A673 (cell line): ENCODE measurements around the gene DMD. TPM values are rescaled to one million over a fixed set of nuclear protein-coding genes. Genes with fewer than 3 reads are reported as not detected.

Source experiments
- BruUV-seq: library from RNA; stranded (reverse); fragments of 400-500 nt; replicated peaks from 2 replicates; lab custom pipeline; 2021; lab: Mats Ljungman, UMichigan
- CTCF ChIA-PET: fragments of 300-600 bp; sonication (Branson Sonifier 250); formaldehyde crosslinking; loops from one replicate; lab custom pipeline; 2022; ENCODE audit warnings: antibody characterized with exemption; lab: Charles Lee
- POLR2A ChIA-PET: fragments of 300-600 bp; sonication (Branson Sonifier 250); formaldehyde crosslinking; loops from one replicate; lab custom pipeline; 2022; ENCODE audit warnings: antibody characterized with exemption; ENCODE audit not compliant: low non-redundant PET; lab: Charles Lee
- DNase-seq: peaks from one replicate; pipeline ENCODE4 v3.0.0-alpha.2; 2015; ENCODE audit warnings: low spot score
- H3K27ac ChIP-seq: fragments of 200-600 bp; sonication (generic); 2 replicates; pipeline ENCODE4 v1.5.1; 2016; ENCODE audit warnings: mixed run types, low read depth, mild to moderate bottlenecking, mixed read lengths, antibody characterized with exemption, low read length; ENCODE audit not compliant: poor library complexity, severe bottlenecking
- H3K27me3 ChIP-seq: fragments of 200-600 bp; sonication (generic); replicated peaks from 2 replicates; pipeline ENCODE4 v1.6.1; 2017; ENCODE audit warnings: mixed run types, low read depth, mild to moderate bottlenecking, mixed read lengths, antibody characterized with exemption, low read length; ENCODE audit not compliant: insufficient read depth, poor library complexity
- H3K36me3 ChIP-seq: fragments of 200-600 bp; sonication (generic); 2 replicates; pipeline ENCODE4 v1.6.1; 2016; ENCODE audit warnings: mixed run types, mild to moderate bottlenecking, mixed read lengths, antibody characterized with exemption, low read length; ENCODE audit not compliant: insufficient read depth, poor library complexity, severe bottlenecking
- H3K4me1 ChIP-seq: fragments of 200-600 bp; sonication (generic); 2 replicates; pipeline ENCODE4 v1.6.1; 2017; ENCODE audit warnings: mixed run types, mild to moderate bottlenecking, mixed read lengths, antibody characterized with exemption, low read length; ENCODE audit not compliant: insufficient read depth, poor library complexity, severe bottlenecking
- H3K4me3 ChIP-seq: fragments of 200-600 bp; sonication (generic); 2 replicates; pipeline ENCODE4 v1.5.1; 2016; ENCODE audit warnings: low read depth, mixed run types, mild to moderate bottlenecking, mixed read lengths, low read length; ENCODE audit not compliant: poor library complexity, severe bottlenecking
- H3K9me3 ChIP-seq: fragments of 200-600 bp; sonication (generic); 2 replicates; pipeline ENCODE4 v1.6.1; 2016; ENCODE audit warnings: mixed run types, low read depth, mild to moderate bottlenecking, mixed read lengths, antibody characterized with exemption, low read length; ENCODE audit not compliant: poor library complexity, severe bottlenecking
- EZH2 ChIP-seq: fragments of 200-600 bp; sonication (generic); IDR thresholded peaks from 2 replicates; pipeline ENCODE4 v1.6.1; 2017; ENCODE audit warnings: borderline replicate concordance, low read depth, mild to moderate bottlenecking, mixed read lengths, antibody characterized with exemption, low read length; ENCODE audit not compliant: poor library complexity, severe bottlenecking
- intact Hi-C: fragments of 100-400 bp; cut with micrococcal nuclease; formaldehyde crosslinking; loops from one replicate; pipeline ENCODE4 v1.10.0; 2022; ENCODE audit not compliant: unreplicated experiment
- total RNA-seq: library from RNA; stranded (reverse); gene quantifications from 2 replicates; pipeline ENCODE4 v1.2.3, GENCODE V29; 2021
- TF ChIP-seq, protein P1 (sequence below): fragments of 300-800, 200-600 bp; sonication (generic); conservative IDR thresholded peaks from 2 replicates; pipeline ENCODE4 v1.5.1; 2017; ENCODE audit warnings: low read depth, mild to moderate bottlenecking, antibody characterized with exemption, low read length, moderate library complexity, mixed read lengths

Gene DMD
- total RNA-seq, 1 experiment from 2014 or later, result 5.4 TPM

DNA sequence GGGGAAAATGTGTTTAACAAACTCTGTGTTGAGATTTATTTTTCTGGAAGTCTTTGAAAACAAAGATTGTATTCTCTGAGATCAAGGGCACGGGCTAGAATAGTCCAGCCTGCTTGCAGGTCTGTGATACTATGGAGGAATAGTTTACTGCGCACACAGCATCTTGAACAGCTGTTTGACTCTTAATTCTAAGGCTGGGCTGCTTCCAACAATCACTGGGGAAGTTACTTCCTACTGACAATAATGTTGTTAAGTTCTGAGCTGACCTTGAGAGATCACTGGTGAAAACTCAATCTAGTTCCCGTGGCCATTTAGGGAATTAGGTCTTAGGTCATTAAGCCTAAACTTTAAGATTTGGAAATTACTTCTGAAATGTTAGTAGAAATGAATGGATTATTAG is 1723.4 kb downstream of the DMD start:
- no TSS peak for BruUV-seq
- intact Hi-C loops, result no loop called here
- no peaks in the 10 kb centered on the region for H3K4me1 ChIP-seq
- no peak for DNase-seq
- no peak overlapping the region for H3K4me3 ChIP-seq
- TF ChIP-seq, protein P1, sequence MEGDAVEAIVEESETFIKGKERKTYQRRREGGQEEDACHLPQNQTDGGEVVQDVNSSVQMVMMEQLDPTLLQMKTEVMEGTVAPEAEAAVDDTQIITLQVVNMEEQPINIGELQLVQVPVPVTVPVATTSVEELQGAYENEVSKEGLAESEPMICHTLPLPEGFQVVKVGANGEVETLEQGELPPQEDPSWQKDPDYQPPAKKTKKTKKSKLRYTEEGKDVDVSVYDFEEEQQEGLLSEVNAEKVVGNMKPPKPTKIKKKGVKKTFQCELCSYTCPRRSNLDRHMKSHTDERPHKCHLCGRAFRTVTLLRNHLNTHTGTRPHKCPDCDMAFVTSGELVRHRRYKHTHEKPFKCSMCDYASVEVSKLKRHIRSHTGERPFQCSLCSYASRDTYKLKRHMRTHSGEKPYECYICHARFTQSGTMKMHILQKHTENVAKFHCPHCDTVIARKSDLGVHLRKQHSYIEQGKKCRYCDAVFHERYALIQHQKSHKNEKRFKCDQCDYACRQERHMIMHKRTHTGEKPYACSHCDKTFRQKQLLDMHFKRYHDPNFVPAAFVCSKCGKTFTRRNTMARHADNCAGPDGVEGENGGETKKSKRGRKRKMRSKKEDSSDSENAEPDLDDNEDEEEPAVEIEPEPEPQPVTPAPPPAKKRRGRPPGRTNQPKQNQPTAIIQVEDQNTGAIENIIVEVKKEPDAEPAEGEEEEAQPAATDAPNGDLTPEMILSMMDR, result no peak
- no peak for TF ChIP-seq EZH2
- no peaks in the 10 kb centered on the region for H3K9me3 ChIP-seq
- CTCF ChIA-PET, result no interaction called here
- no peak overlapping the region for H3K27ac ChIP-seq
- H3K36me3 ChIP-seq, result no peaks in the 10 kb centered on the region
- peaks cover 7% of the 10 kb centered on the region for H3K27me3 ChIP-seq
- POLR2A ChIA-PET, result no interaction called here

DNA sequence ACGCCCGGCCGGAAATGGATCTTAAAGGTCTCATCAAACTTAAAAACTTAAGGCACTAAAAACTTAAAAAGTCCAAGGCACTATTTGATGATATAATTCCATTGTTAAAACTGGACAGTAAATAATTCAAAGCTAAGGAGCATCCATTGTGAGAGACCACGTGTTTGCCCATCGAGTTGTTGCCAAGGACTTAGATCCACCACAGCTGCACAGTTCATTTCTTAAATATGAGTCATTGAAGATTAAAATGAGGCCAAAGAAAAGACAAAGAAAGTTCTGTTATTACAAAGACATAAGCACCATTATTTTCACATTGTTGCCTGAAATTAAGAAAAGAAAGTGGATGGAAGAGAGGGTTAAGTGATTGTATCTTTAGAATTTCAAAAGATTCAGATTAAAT is 1728.0 kb downstream of the DMD start:
- no peak for DNase-seq
- Histone ChIP-seq H3K4me1 (no peaks in the 10 kb centered on the region), H3K27ac (no peak overlapping the region), H3K4me3 (no peak overlapping the region), H3K9me3 (no peaks in the 10 kb centered on the region), H3K36me3 (no peaks in the 10 kb centered on the region), H3K27me3 (peaks cover 6% of the 10 kb centered on the region)
- TF ChIP-seq EZH2, result no peak
- TF ChIP-seq, protein P1, result no peak
- intact Hi-C loops, result no loop called here
- POLR2A ChIA-PET, result no interaction called here
- CTCF ChIA-PET, result no interaction called here
- BruUV-seq, result no TSS peak

- intact Hi-C loops, result no loop called here
- ChIA-PET POLR2A (no interaction called here), CTCF (no interaction called here)
- H3K36me3 ChIP-seq, result no peaks in the 10 kb centered on the region
- no peak for DNase-seq
- H3K9me3 ChIP-seq, result no peaks in the 10 kb centered on the region
- no TSS peak for BruUV-seq
- H3K4me3 ChIP-seq, result no peak overlapping the region
- H3K27me3 ChIP-seq, result peaks cover 12% of the 10 kb centered on the region
- TF ChIP-seq EZH2, result no peak
- TF ChIP-seq, protein P1, result no peak
- H3K4me1 ChIP-seq, result no peaks in the 10 kb centered on the region
- no peak overlapping the region for H3K27ac ChIP-seq
Measured at GRCh38 chrX:31480696-31481095, 1730.7 kb downstream of the DMD start.
